Measurements from ENCODE around the gene FHOD1.

The FHOD1 gene

GRCh38 chr16:67206129-67206837 is 41.0 kb downstream of the FHOD1 start:
- DNase-seq, result no peak

- DNase-seq, result no peak
Observed at GRCh38 chr16:67204076-67204475, 43.2 kb downstream of the FHOD1 start.

- DNase-seq, result no peak
Observed at GRCh38 chr16:67202956-67203493, 44.3 kb downstream of the FHOD1 start.

GRCh38 chr16:67202426-67202825 is 44.9 kb downstream of the FHOD1 start:
- DNase-seq, result no peak

GRCh38 chr16:67201411-67202345 is 45.6 kb downstream of the FHOD1 start:
- no peak for DNase-seq

- DNase-seq, result no peak
Observed at GRCh38 chr16:67200491-67200890, 46.8 kb downstream of the FHOD1 start.

GRCh38 chr16:67199808-67200198 is 47.5 kb downstream of the FHOD1 start:
- no peak for DNase-seq

GRCh38 chr16:67199011-67199807 is 48.1 kb downstream of the FHOD1 start, which contains the start of gene ELMO3:
Gene ELMO3 (plus strand): TSS chr16:67199131. CDS start chr16:67199327, 196 bp downstream.
- no peak for DNase-seq

GRCh38 chr16:67198238-67198734 is 49.0 kb downstream of the FHOD1 start:
- DNase-seq, result no peak

GRCh38 chr16:67197704-67198103 is 49.6 kb downstream of the FHOD1 start:
- DNase-seq, result no peak

- DNase-seq, result no peak
Observed at GRCh38 chr16:67196881-67197280, 50.4 kb downstream of the FHOD1 start.

GRCh38 chr16:67195676-67196075 is 51.6 kb downstream of the FHOD1 start:
- DNase-seq, result no peak

GRCh38 chr16:67194260-67194659 is 53.0 kb downstream of the FHOD1 start:
- no peak for DNase-seq

- DNase-seq, result no peak
Observed at GRCh38 chr16:67193536-67193935, 53.7 kb downstream of the FHOD1 start.

- no peak for DNase-seq
Observed at GRCh38 chr16:67192781-67193361, 54.4 kb downstream of the FHOD1 start.

- DNase-seq, result peak; percentile 88
Observed at GRCh38 chr16:67191995-67192681, 55.1 kb downstream of the FHOD1 start, which contains the start of gene E2F4. Gene E2F4 (plus strand): TSS chr16:67192155. CDS start chr16:67192228, 73 bp downstream.

GRCh38 chr16:67191411-67191994 is 55.8 kb downstream of the FHOD1 start:
- no peak for DNase-seq

- no peak for DNase-seq
Observed at GRCh38 chr16:67190448-67191399, 56.6 kb downstream of the FHOD1 start.

- DNase-seq, result no peak
Observed at GRCh38 chr16:67190041-67190440, 57.2 kb downstream of the FHOD1 start, which contains the start of gene EXOC3L1. Gene EXOC3L1 (minus strand): TSS chr16:67190136. CDS start chr16:67189676, 460 bp downstream.

- DNase-seq, result no peak
Observed at GRCh38 chr16:67188798-67189197, 58.5 kb downstream of the FHOD1 start.

Data from NCI-H1092 treated with DMSO at 0.1 percent for 48 hours (cell line).